C4-2B (cell line): ENCODE measurements around the gene CD69.

Experiments
- H3K27ac ChIP-seq: fragments of 450-650 bp; 2 replicates; pipeline ENCODE4 v1.5.1; 2017
- ZFX ChIP-seq: fragments of 450-650 bp; IDR thresholded peaks from 2 replicates; pipeline ENCODE4 v1.6.1; 2017
- TF ChIP-seq, protein P1 (sequence below): fragments of 450-650 bp; conservative IDR thresholded peaks from 2 replicates; pipeline ENCODE4 v1.5.1; 2017; ENCODE audit warnings: mild to moderate bottlenecking

The CD69 gene

GRCh38 chr12:9755035-9755434 is 5.7 kb downstream of the CD69 start:
- TF ChIP-seq, protein P1, sequence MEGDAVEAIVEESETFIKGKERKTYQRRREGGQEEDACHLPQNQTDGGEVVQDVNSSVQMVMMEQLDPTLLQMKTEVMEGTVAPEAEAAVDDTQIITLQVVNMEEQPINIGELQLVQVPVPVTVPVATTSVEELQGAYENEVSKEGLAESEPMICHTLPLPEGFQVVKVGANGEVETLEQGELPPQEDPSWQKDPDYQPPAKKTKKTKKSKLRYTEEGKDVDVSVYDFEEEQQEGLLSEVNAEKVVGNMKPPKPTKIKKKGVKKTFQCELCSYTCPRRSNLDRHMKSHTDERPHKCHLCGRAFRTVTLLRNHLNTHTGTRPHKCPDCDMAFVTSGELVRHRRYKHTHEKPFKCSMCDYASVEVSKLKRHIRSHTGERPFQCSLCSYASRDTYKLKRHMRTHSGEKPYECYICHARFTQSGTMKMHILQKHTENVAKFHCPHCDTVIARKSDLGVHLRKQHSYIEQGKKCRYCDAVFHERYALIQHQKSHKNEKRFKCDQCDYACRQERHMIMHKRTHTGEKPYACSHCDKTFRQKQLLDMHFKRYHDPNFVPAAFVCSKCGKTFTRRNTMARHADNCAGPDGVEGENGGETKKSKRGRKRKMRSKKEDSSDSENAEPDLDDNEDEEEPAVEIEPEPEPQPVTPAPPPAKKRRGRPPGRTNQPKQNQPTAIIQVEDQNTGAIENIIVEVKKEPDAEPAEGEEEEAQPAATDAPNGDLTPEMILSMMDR, result no peak
- no peak for TF ChIP-seq ZFX
- H3K27ac ChIP-seq, result no peak overlapping the region

GRCh38 chr12:9754099-9754927 is 6.4 kb downstream of the CD69 start:
- no peak overlapping the region for H3K27ac ChIP-seq
- TF ChIP-seq, protein P1, result no peak
- no peak for TF ChIP-seq ZFX

DNA sequence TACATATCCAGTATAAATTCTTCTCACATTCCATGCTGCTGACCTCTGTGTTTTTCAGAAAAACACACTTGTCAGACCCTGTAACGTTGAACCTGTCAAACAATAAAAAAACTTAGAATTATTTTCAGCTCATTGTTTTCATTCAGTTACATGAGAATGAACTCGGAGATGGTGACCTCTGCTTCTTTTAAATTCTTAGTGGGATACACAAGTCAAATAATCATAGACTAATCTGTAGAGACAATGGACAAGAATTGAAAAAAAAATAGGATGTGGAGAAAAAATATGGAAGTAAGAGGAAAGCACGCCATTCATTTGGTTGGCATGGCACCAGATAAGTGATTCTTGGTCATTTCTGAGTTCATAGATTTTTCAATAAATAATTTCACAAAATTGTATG is 7.2 kb downstream of the CD69 start:
- TF ChIP-seq, protein P1, result no peak
- TF ChIP-seq ZFX, result no peak
- no peak overlapping the region for H3K27ac ChIP-seq

- no peak for TF ChIP-seq ZFX
- TF ChIP-seq, protein P1, result no peak
Measured at GRCh38 chr12:9753073-9753472, 7.6 kb downstream of the CD69 start.

GRCh38 chr12:9752145-9752933 is 8.4 kb downstream of the CD69 start:
- no peak overlapping the region for H3K27ac ChIP-seq
- TF ChIP-seq ZFX, result no peak
- TF ChIP-seq, protein P1, result no peak

More at GRCh38 chr12:9753073-9753472, 7.6 kb downstream of the CD69 start:
- no peak overlapping the region for H3K27ac ChIP-seq

DNA sequence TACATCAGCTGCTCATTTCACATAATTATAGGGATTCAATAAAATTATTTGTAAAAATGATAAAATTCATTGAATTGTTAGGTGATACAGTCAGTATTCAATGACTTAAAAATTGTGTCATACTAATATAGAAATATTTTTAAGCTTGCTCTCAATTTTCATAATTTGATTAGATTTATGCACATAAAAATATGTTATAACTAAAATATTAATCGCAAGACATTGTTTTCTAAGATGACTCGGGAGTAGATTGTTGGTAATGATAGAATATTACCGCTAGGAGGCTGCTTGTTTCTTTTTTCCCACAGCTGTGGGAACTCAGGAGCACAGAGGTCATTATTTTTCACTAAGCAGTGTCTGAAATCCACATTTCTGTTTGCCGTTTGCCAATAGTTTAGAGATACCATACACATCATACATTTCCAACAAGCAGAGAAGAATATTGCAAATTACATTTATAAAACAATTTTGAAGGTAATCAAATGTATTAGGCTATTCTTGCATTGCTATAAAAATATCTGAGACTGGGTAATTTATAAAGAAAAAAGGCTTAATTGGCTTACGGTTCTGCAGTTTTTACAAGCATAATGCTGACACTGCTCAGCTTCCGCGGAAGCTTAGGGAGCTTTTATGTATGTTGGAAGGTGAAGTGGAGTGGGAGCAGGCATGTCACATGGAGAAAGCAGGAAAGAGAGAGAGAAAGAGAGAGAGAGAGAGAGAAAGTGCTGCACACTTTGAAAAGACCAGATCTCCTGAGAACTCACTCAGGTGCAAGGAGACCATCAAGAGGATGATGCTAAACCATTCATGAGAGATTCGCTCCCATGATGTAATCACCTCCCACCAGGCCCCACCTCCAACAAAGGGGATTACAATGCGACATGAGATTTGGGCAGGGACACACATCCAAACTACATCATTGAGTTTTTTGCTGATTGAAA is 9.2 kb downstream of the CD69 start:
- H3K27ac ChIP-seq, result no peak overlapping the region
- TF ChIP-seq, protein P1, result peak; percentile 80
- no peak for TF ChIP-seq ZFX
